ENCODE results near the gene HHIPL2. TPM values are rescaled to one million over a fixed set of nuclear protein-coding genes. Genes with fewer than 3 reads are reported as not detected.
"Not testable (repeated sequence)": the region's sequence is repeated elsewhere in the genome, so short reads cannot be mapped to it uniquely, and the experiment has no call there.

Gene HHIPL2
- total and polyA plus RNA-seq, 2 experiments from 2014 or later: 0.52 TPM; not detected in 1

- not testable (repeated sequence) for H3K9me2 ChIP-seq (ENCODE audit: insufficient read depth); H3K4me3 Mint-ChIP-seq; H3K36me3 Mint-ChIP-seq (ENCODE audit: low read depth); H3K4me1 ChIP-seq (ENCODE audit: insufficient read depth); H3F3A ChIP-seq (replicated peaks; ENCODE audit: low read depth); H3K4me2 ChIP-seq; H4K20me1 ChIP-seq (replicated peaks; ENCODE audit: insufficient read depth); H3K4me1 Mint-ChIP-seq; H3K79me2 ChIP-seq (replicated peaks; ENCODE audit: insufficient read depth); H3K27ac ChIP-seq (ENCODE audit: low read depth); H3K27me3 Mint-ChIP-seq (ENCODE audit: insufficient read depth, low read depth, poor library complexity); H3K27ac Mint-ChIP-seq; H2AFZ ChIP-seq; DNase-seq (ENCODE audit: low spot score); ATAC-seq; H3K36me3 ChIP-seq (ENCODE audit: insufficient read depth); H3K4me3 ChIP-seq; H3K9me3 Mint-ChIP-seq; H3K27me3 ChIP-seq (ENCODE audit: insufficient read depth)
Observed at GRCh38 chr1:222484005-222484404, 63.9 kb downstream of the HHIPL2 start.

DNA sequence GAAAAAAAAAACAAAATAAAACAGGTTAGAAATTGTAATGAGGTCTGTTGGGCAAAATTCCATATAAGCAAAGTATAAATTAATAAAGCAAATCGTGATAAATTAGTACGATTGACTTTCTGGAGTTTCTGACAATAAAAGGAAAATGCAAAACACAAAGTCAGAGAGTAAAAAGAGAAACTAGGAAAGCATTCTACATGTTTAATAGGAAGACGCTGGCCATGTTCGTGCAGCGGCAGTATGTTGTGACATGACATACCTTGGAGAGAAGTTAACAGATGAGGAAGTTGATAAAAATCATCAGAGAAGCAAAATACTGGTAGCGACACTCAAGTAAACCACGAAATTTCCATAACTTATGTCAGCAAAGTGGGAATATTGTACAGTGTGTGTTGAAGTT, 68.3 kb downstream of the HHIPL2 start:
- H3K4me3 ChIP-seq; H3K27ac Mint-ChIP-seq; H2AFZ ChIP-seq; H3K27me3 Mint-ChIP-seq (ENCODE audit: insufficient read depth, low read depth, poor library complexity); H3K36me3 ChIP-seq (ENCODE audit: insufficient read depth); H3K4me3 Mint-ChIP-seq; H3K27me3 ChIP-seq (ENCODE audit: insufficient read depth); H3K27ac ChIP-seq (ENCODE audit: low read depth); H3K9me3 Mint-ChIP-seq; H3K79me2 ChIP-seq (replicated peaks; ENCODE audit: insufficient read depth); ATAC-seq; H3K4me1 Mint-ChIP-seq; H4K20me1 ChIP-seq (replicated peaks; ENCODE audit: insufficient read depth); H3F3A ChIP-seq (replicated peaks; ENCODE audit: low read depth); H3K9me2 ChIP-seq (ENCODE audit: insufficient read depth); H3K4me2 ChIP-seq; H3K4me1 ChIP-seq (ENCODE audit: insufficient read depth); DNase-seq (ENCODE audit: low spot score); H3K36me3 Mint-ChIP-seq (ENCODE audit: low read depth): not testable (repeated sequence)

- not testable (repeated sequence) for H3K9me2 ChIP-seq (ENCODE audit: insufficient read depth); H3K27me3 Mint-ChIP-seq (ENCODE audit: insufficient read depth, low read depth, poor library complexity); H3K4me2 ChIP-seq; H4K20me1 ChIP-seq (replicated peaks; ENCODE audit: insufficient read depth); H3K4me3 Mint-ChIP-seq; H3K27ac ChIP-seq (ENCODE audit: low read depth); H3K4me3 ChIP-seq; H3K36me3 Mint-ChIP-seq (ENCODE audit: low read depth); H3K79me2 ChIP-seq (replicated peaks; ENCODE audit: insufficient read depth); H3F3A ChIP-seq (replicated peaks; ENCODE audit: low read depth); H3K4me1 ChIP-seq (ENCODE audit: insufficient read depth); H3K36me3 ChIP-seq (ENCODE audit: insufficient read depth); DNase-seq (ENCODE audit: low spot score); H3K9me3 Mint-ChIP-seq; ATAC-seq; H3K27me3 ChIP-seq (ENCODE audit: insufficient read depth); H2AFZ ChIP-seq; H3K4me1 Mint-ChIP-seq; H3K27ac Mint-ChIP-seq
- TF ChIP-seq, protein P1, sequence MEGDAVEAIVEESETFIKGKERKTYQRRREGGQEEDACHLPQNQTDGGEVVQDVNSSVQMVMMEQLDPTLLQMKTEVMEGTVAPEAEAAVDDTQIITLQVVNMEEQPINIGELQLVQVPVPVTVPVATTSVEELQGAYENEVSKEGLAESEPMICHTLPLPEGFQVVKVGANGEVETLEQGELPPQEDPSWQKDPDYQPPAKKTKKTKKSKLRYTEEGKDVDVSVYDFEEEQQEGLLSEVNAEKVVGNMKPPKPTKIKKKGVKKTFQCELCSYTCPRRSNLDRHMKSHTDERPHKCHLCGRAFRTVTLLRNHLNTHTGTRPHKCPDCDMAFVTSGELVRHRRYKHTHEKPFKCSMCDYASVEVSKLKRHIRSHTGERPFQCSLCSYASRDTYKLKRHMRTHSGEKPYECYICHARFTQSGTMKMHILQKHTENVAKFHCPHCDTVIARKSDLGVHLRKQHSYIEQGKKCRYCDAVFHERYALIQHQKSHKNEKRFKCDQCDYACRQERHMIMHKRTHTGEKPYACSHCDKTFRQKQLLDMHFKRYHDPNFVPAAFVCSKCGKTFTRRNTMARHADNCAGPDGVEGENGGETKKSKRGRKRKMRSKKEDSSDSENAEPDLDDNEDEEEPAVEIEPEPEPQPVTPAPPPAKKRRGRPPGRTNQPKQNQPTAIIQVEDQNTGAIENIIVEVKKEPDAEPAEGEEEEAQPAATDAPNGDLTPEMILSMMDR (conservative IDR thresholded peaks at IDR 0.05; ENCODE audit: low read depth in 2 of 2): peak in 1 of 2 experiments; percentile 27; a peak in 1 of 4 replicates
Observed at GRCh38 chr1:222476436-222476835, 71.5 kb downstream of the HHIPL2 start.

DNA sequence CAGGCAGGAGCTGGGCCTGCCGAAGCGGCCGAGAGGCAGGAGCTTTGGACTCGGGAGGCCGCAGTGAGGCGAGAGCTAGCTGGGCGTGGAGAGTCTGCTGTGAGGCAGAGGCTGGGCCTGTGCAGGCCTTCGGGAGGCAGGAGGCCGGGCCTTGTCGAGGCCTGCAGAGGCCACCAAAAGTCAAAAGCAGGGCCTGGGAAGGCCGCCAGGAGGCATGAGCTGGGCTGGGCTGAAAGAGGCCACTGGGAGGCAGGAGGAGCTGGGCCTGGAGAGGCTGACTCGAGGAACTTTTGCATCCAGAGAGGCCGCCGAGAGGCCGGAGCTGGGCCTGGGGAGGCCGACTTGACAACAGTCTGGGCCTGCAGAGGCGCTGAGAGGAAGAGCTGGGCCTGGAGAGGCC, 74.2 kb downstream of the HHIPL2 start:
- not testable (repeated sequence) for H3K27me3 ChIP-seq (ENCODE audit: insufficient read depth); H2AFZ ChIP-seq; H4K20me1 ChIP-seq (replicated peaks; ENCODE audit: insufficient read depth); H3K4me2 ChIP-seq; H3K27ac Mint-ChIP-seq; H3K4me1 ChIP-seq (ENCODE audit: insufficient read depth); H3K27ac ChIP-seq (ENCODE audit: low read depth); H3K4me3 Mint-ChIP-seq; ATAC-seq; H3K27me3 Mint-ChIP-seq (ENCODE audit: insufficient read depth, low read depth, poor library complexity); DNase-seq (ENCODE audit: low spot score); H3K4me1 Mint-ChIP-seq; H3F3A ChIP-seq (replicated peaks; ENCODE audit: low read depth); H3K9me3 Mint-ChIP-seq; H3K9me2 ChIP-seq (ENCODE audit: insufficient read depth); H3K79me2 ChIP-seq (replicated peaks; ENCODE audit: insufficient read depth); H3K36me3 Mint-ChIP-seq (ENCODE audit: low read depth); H3K36me3 ChIP-seq (ENCODE audit: insufficient read depth); H3K4me3 ChIP-seq

DNA sequence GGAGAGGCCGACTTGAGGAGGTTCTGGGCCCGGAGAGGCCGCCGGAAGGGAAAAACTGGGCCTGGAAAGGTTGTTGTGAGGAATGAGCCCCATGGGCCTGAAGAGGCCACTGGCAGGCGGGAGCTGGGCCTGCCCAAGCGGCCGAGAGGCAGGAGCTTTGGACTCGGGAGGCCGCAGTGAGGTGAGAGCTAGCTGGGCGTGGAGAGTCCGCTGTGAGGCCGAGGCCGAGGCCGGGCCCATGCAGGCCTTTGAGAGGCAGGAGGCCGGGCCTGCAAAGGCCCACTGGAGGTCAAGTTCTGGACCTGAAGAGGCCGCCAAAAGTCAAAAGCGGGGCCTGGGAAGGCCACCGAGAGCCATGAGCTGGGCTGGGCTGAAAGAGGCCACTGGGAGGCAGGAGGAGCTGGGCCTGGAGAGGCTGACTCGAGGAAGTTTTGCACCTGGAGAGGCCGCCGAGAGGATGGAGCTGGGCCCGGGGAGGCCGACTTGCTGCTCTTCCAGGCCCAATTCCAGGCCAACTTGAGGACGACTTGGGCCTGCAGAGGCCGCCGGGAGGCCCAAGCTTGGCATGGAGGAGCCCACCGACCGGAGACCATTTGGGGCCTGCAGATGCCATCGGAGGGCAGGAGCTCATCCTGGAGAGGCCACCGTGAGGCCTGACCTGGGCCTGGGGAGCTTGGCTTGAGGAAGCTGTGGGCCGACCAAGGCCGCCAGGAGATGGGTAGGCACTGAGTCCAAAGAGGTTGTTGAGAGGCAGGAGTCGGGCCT, 74.9 kb downstream of the HHIPL2 start:
- H3K79me2 ChIP-seq (replicated peaks; ENCODE audit: insufficient read depth); H3K27me3 Mint-ChIP-seq (ENCODE audit: insufficient read depth, low read depth, poor library complexity); H3K4me3 Mint-ChIP-seq; ATAC-seq; H3K27ac ChIP-seq (ENCODE audit: low read depth); DNase-seq (ENCODE audit: low spot score); H3K27ac Mint-ChIP-seq; H3K4me1 ChIP-seq (ENCODE audit: insufficient read depth); H4K20me1 ChIP-seq (replicated peaks; ENCODE audit: insufficient read depth); H3K36me3 ChIP-seq (ENCODE audit: insufficient read depth); H3F3A ChIP-seq (replicated peaks; ENCODE audit: low read depth); H3K27me3 ChIP-seq (ENCODE audit: insufficient read depth); H3K9me3 Mint-ChIP-seq; H3K4me3 ChIP-seq; H3K36me3 Mint-ChIP-seq (ENCODE audit: low read depth); H2AFZ ChIP-seq; H3K9me2 ChIP-seq (ENCODE audit: insufficient read depth); H3K4me1 Mint-ChIP-seq; H3K4me2 ChIP-seq: not testable (repeated sequence)
